Muscle of arm (tissue), 12 donors: ENCODE measurements around the gene SRPRA. TPM values are rescaled to one million over a fixed set of nuclear protein-coding genes. Genes with fewer than 3 reads are reported as not detected.

Experiments used
- DNase-seq: peaks from one replicate; pipeline ENCODE4 v3.0.0-alpha.2; 2013
- polyA plus RNA-seq, 12 donors: library from polyadenylated mRNA; unstranded; fragments of 120-200 nt; gene quantifications; one replicate each; pipeline ENCODE4 v1.2.1, GENCODE V29; 2013; ENCODE audit not compliant: insufficient read length in 12 of 12

SRPRA gene
- polyA plus RNA-seq, 12 donors: 53.7 to 68.9 (median 64.2) TPM; not detected in 1

- DNase-seq: no peak
Measured at GRCh38 chr11:126233391-126233790, 35.3 kb downstream of the SRPRA start.

- no peak for DNase-seq
Measured at GRCh38 chr11:126232683-126233082, 36.0 kb downstream of the SRPRA start.

- DNase-seq: no peak
Measured at GRCh38 chr11:126231725-126232459, 36.8 kb downstream of the SRPRA start.

GRCh38 chr11:126229858-126230540 lies 38.7 kb downstream of the SRPRA start:
- DNase-seq: peak; percentile 39

GRCh38 chr11:126226334-126227084 lies 42.2 kb downstream of the SRPRA start:
- DNase-seq: no peak

- no peak for DNase-seq
Measured at GRCh38 chr11:126225295-126225665, 43.4 kb downstream of the SRPRA start.

GRCh38 chr11:126224647-126225294 lies 43.9 kb downstream of the SRPRA start:
- DNase-seq: no peak

- DNase-seq: no peak
Measured at GRCh38 chr11:126219547-126219946, 49.1 kb downstream of the SRPRA start.

- no peak for DNase-seq
Measured at GRCh38 chr11:126217491-126217890, 51.2 kb downstream of the SRPRA start.

- DNase-seq: no peak
Measured at GRCh38 chr11:126216526-126217305, 52.0 kb downstream of the SRPRA start.

GRCh38 chr11:126214841-126215240 lies 53.9 kb downstream of the SRPRA start:
- no peak for DNase-seq

GRCh38 chr11:126214441-126214840 lies 54.3 kb downstream of the SRPRA start:
- no peak for DNase-seq

Other genes with a start within 250 kb of the SRPRA start
- gene CDON, start 206.0 kb downstream of the SRPRA start, polyA plus RNA-seq: 10 to 100 TPM in 11 of 12 donors, not detected in 1; 12.4 to 74.0 (median 27.3) TPM
- 10 to 100 TPM in 11 of 12 donors, not detected in 1; 30.1 to 52.2 (median 41.7) TPM for gene RPUSD4, start 57.2 kb downstream of the SRPRA start, polyA plus RNA-seq
- gene FAM118B, start 57.1 kb downstream of the SRPRA start, polyA plus RNA-seq: 10 to 100 TPM in 11 of 12 donors, not detected in 1; 18.3 to 27.1 (median 23.1) TPM
- 10 to 100 TPM in 11 of 12 donors, not detected in 1; 10.0 to 42.9 (median 25.1) TPM for gene FOXRED1, start 259 bp upstream of the SRPRA start, polyA plus RNA-seq
- gene TIRAP, start 14.2 kb upstream of the SRPRA start, polyA plus RNA-seq: 10 to 100 TPM in 2 of 12 donors, 1 to 10 TPM in 9, not detected in 1; 6.9 to 16.5 (median 8.2) TPM
- gene DCPS, start 35.2 kb upstream of the SRPRA start, polyA plus RNA-seq: 10 to 100 TPM in 11 of 12 donors, not detected in 1; 12.6 to 21.4 (median 17.9) TPM
- gene ST3GAL4, start 86.8 kb upstream of the SRPRA start, polyA plus RNA-seq: 10 to 100 TPM in 11 of 12 donors, not detected in 1; 15.3 to 29.7 (median 25.2) TPM